GM18870 (cell line): Measurements from ENCODE around the gene VSIR.

Source experiments
- ATAC-seq: cut with Tn5 transposase; IDR thresholded peaks from one replicate; pipeline ENCODE4 v1.9.1; 2021; ENCODE audit warnings: moderate library complexity; ENCODE audit not compliant: unreplicated experiment

The VSIR gene

GRCh38 chr10:71765906-71766716 is 7.2 kb downstream of the VSIR start:
- ATAC-seq = no peak

GRCh38 chr10:71765176-71765904 is 8.0 kb downstream of the VSIR start:
- no peak for ATAC-seq

GRCh38 chr10:71763352-71764127 is 9.8 kb downstream of the VSIR start:
- ATAC-seq = no peak

- no peak for ATAC-seq
Observed at GRCh38 chr10:71762324-71762723, 11.0 kb downstream of the VSIR start.

GRCh38 chr10:71761541-71762113 is 11.7 kb downstream of the VSIR start:
- no peak for ATAC-seq

- ATAC-seq = no peak
Observed at GRCh38 chr10:71761105-71761511, 12.2 kb downstream of the VSIR start.

- ATAC-seq = no peak
Observed at GRCh38 chr10:71757399-71757922, 15.9 kb downstream of the VSIR start.

GRCh38 chr10:71756311-71757191 is 16.8 kb downstream of the VSIR start:
- ATAC-seq = no peak

- no peak for ATAC-seq
Observed at GRCh38 chr10:71755179-71755879, 18.0 kb downstream of the VSIR start.

GRCh38 chr10:71754562-71754961 is 18.8 kb downstream of the VSIR start:
- no peak for ATAC-seq

GRCh38 chr10:71753960-71754505 is 19.3 kb downstream of the VSIR start:
- ATAC-seq = no peak

GRCh38 chr10:71753091-71753959 is 20.0 kb downstream of the VSIR start:
- ATAC-seq = no peak

GRCh38 chr10:71752391-71753090 is 20.8 kb downstream of the VSIR start:
- no peak for ATAC-seq

- no peak for ATAC-seq
Observed at GRCh38 chr10:71751515-71752224, 21.6 kb downstream of the VSIR start.

GRCh38 chr10:71750986-71751385 is 22.3 kb downstream of the VSIR start:
- no peak for ATAC-seq

- no peak for ATAC-seq
Observed at GRCh38 chr10:71750124-71750841, 23.0 kb downstream of the VSIR start.
